Skeletal muscle tissue (tissue), 4 donors: ENCODE measurements around the gene ROR1. TPM values are rescaled to one million over a fixed set of nuclear protein-coding genes. Genes with fewer than 3 reads are reported as not detected.

Experiments
- H3K27ac ChIP-seq: one replicate; pipeline ENCODE4 v1.7.0; 2013; ENCODE audit warnings: mild to moderate bottlenecking, low read depth, low read length, inconsistent platforms
- H3K27me3 ChIP-seq, 3 donors: one replicate each; pipeline ENCODE4 v1.7.0; 2013; ENCODE audit warnings: low read length in 3 of 3; ENCODE audit not compliant: control insufficient read depth in 3 of 3, insufficient read depth in 3 of 3
- H3K36me3 ChIP-seq, 3 donors: one replicate each; pipeline ENCODE4 v1.7.0; 2013; ENCODE audit warnings: low read length in 3 of 3; ENCODE audit not compliant: control insufficient read depth in 3 of 3, insufficient read depth in 3 of 3
- H3K4me1 ChIP-seq, 3 donors: one replicate each; pipeline ENCODE4 v1.7.0; 2013; ENCODE audit warnings: low read length in 3 of 3, mild to moderate bottlenecking in 3 of 3; ENCODE audit not compliant: control insufficient read depth in 3 of 3, insufficient read depth in 3 of 3
- H3K4me3 ChIP-seq, 3 donors: one replicate each; pipeline ENCODE4 v1.7.0; 2013; ENCODE audit warnings: low read length in 3 of 3
- H3K9ac ChIP-seq, 3 donors: one replicate each; pipeline ENCODE4 v1.7.0; 2013; ENCODE audit warnings: low read length in 3 of 3, mild to moderate bottlenecking in 3 of 3, moderate library complexity in 2 of 3, low read depth in 1 of 3
- H3K9me3 ChIP-seq, 3 donors: one replicate each; pipeline ENCODE4 v1.7.0; 2013; ENCODE audit warnings: low read length in 3 of 3; ENCODE audit not compliant: control insufficient read depth in 3 of 3
- total RNA-seq: library from RNA; depleted of rRNA; stranded (reverse); fragments of >200 nt; gene quantifications from one replicate; pipeline ENCODE4 v1.2.3, GENCODE V29; 2014
- donor health status: Osteomylitis.

Gene ROR1
- total RNA-seq, 1 donor from 2014 or later = 7.8 TPM

GRCh38 chr1:63934697-63935096 is 160.9 kb downstream of the ROR1 start:
- no peaks in the 10 kb centered on the region for H3K9me3 ChIP-seq
- no peak overlapping the region for H3K4me3 ChIP-seq
- H3K36me3 ChIP-seq = no peaks in the 10 kb centered on the region
- H3K27me3 ChIP-seq = no peaks in the 10 kb centered on the region
- no peak overlapping the region for H3K9ac ChIP-seq
- no peaks in the 10 kb centered on the region for H3K4me1 ChIP-seq
- no peak overlapping the region for H3K27ac ChIP-seq

GRCh38 chr1:63935143-63935542 is 161.3 kb downstream of the ROR1 start:
- Histone ChIP-seq H3K27ac (no peak overlapping the region), H3K27me3 (no peaks in the 10 kb centered on the region), H3K4me1 (no peaks in the 10 kb centered on the region), H3K9me3 (no peaks in the 10 kb centered on the region), H3K4me3 (no peak overlapping the region), H3K9ac (no peak overlapping the region), H3K36me3 (no peaks in the 10 kb centered on the region)

GRCh38 chr1:63935553-63935952 is 161.7 kb downstream of the ROR1 start:
- no peak overlapping the region for H3K4me3 ChIP-seq
- no peaks in the 10 kb centered on the region for H3K27me3 ChIP-seq
- no peak overlapping the region for H3K27ac ChIP-seq
- no peak overlapping the region for H3K9ac ChIP-seq
- H3K36me3 ChIP-seq = no peaks in the 10 kb centered on the region
- no peaks in the 10 kb centered on the region for H3K4me1 ChIP-seq
- H3K9me3 ChIP-seq = no peaks in the 10 kb centered on the region

GRCh38 chr1:63936276-63936675 is 162.5 kb downstream of the ROR1 start:
- Histone ChIP-seq H3K4me1 (no peaks in the 10 kb centered on the region), H3K4me3 (no peak overlapping the region), H3K9me3 (no peaks in the 10 kb centered on the region), H3K27me3 (no peaks in the 10 kb centered on the region), H3K9ac (no peak overlapping the region), H3K36me3 (no peaks in the 10 kb centered on the region), H3K27ac (no peak overlapping the region)

- no peak overlapping the region for H3K27ac ChIP-seq
- H3K4me3 ChIP-seq = no peak overlapping the region
- no peaks in the 10 kb centered on the region for H3K4me1 ChIP-seq
- no peaks in the 10 kb centered on the region for H3K36me3 ChIP-seq
- H3K9me3 ChIP-seq = no peaks in the 10 kb centered on the region
- no peaks in the 10 kb centered on the region for H3K27me3 ChIP-seq
- no peak overlapping the region for H3K9ac ChIP-seq
Observed at GRCh38 chr1:63936801-63937200, 163.0 kb downstream of the ROR1 start.

- Histone ChIP-seq H3K27ac (no peak overlapping the region), H3K9ac (no peak overlapping the region), H3K27me3 (no peaks in the 10 kb centered on the region)
Observed at GRCh38 chr1:63937461-63938022, 163.7 kb downstream of the ROR1 start.

GRCh38 chr1:63940440-63940839 is 166.6 kb downstream of the ROR1 start:
- no peak overlapping the region for H3K4me3 ChIP-seq
- H3K9me3 ChIP-seq = no peaks in the 10 kb centered on the region
- H3K27me3 ChIP-seq = no peaks in the 10 kb centered on the region
- H3K36me3 ChIP-seq = no peaks in the 10 kb centered on the region
- H3K27ac ChIP-seq = no peak overlapping the region
- no peaks in the 10 kb centered on the region for H3K4me1 ChIP-seq
- no peak overlapping the region for H3K9ac ChIP-seq

More at GRCh38 chr1:63937461-63938022, 163.7 kb downstream of the ROR1 start:
- Histone ChIP-seq H3K9me3 (no peaks in the 10 kb centered on the region), H3K4me1 (no peaks in the 10 kb centered on the region), H3K36me3 (no peaks in the 10 kb centered on the region), H3K4me3 (no peak overlapping the region)

- Histone ChIP-seq H3K4me1 (peaks cover 8 to 12% (median 10%) of the 10 kb centered on the region in 3 donors), H3K27ac (no peak overlapping the region), H3K4me3 (no peak overlapping the region), H3K9ac (no peak overlapping the region), H3K36me3 (no peaks in the 10 kb centered on the region), H3K9me3 (no peaks in the 10 kb centered on the region), H3K27me3 (no peaks in the 10 kb centered on the region)
Observed at GRCh38 chr1:63943393-63943792, 169.6 kb downstream of the ROR1 start.

- Histone ChIP-seq H3K9ac (no peak overlapping the region), H3K27ac (no peak overlapping the region), H3K27me3 (no peaks in the 10 kb centered on the region), H3K4me1 (peaks cover 12 to 17% (median 16%) of the 10 kb centered on the region in 3 donors), H3K4me3 (no peak overlapping the region), H3K9me3 (no peaks in the 10 kb centered on the region), H3K36me3 (no peaks in the 10 kb centered on the region)
Observed at GRCh38 chr1:63945943-63946342, 172.1 kb downstream of the ROR1 start.

- no peaks in the 10 kb centered on the region for H3K9me3 ChIP-seq
- H3K27ac ChIP-seq = no peak overlapping the region
- peaks cover 12 to 17% (median 16%) of the 10 kb centered on the region in 3 donors for H3K4me1 ChIP-seq
- no peak overlapping the region for H3K9ac ChIP-seq
- H3K4me3 ChIP-seq = peak overlapping the region in 1 of 3 donors; percentile 12
- no peaks in the 10 kb centered on the region for H3K36me3 ChIP-seq
- H3K27me3 ChIP-seq = no peaks in the 10 kb centered on the region
Observed at GRCh38 chr1:63946866-63947491, 173.2 kb downstream of the ROR1 start.
